ENCODE data around the gene HIGD2B. TPM values are rescaled to one million over a fixed set of nuclear protein-coding genes. Genes with fewer than 3 reads are reported as not detected.

The HIGD2B gene, protein sequence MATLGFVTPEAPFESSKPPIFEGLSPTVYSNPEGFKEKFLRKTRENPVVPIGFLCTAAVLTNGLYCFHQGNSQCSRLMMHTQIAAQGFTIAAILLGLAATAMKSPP
- total RNA-seq (2014; rRNA removed; shearing (Covaris generic)): 0.11 TPM in 1 of 2 replicates, not detected in the other

DNA sequence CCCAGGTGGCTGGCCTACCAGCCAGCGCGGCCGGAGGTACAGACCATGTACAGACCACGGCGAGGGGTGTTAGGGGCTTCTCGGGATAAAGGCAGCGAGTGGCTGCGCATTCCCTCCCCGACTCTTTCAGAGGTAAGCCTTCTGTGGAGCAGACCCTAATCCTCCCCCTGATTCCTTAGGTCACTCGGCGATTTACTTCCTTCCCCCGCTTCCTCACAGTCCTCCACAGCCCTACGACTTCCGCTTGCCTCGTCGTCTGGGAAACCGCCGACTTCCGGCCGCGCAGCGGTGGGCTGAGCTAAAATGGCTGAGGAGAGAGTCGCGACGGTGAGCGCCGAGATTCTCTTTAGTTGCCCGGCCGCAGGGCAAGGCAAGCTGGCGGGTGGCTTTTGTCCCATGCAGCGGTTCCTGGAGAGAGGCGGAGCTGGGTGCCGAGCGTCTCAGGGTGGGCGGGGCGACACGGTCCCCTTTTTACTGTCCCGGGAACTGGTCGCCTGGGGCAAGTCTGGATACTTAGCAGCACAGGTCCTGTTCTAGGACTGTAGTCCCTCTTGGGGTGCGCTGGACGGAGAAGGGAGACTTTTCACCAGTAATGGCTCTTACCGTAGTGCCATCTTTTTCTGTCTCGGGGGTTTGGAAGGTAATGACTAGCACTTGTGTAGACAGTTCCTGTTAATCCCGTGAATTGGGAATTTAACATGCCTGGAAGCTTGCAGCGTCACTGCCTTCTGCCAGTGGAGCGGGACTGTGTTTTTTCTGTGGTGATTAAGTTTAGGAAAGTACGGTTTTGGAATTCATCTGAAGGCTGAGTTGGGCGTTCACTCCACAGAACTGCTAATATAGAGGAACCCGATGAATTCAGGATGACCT is at the start of gene HIGD2B, which contains the start of gene BBS4:
HIGD2B (minus strand) TSS at position 258 of the 870 bp plus-strand sequence. CDS start 9,808 bp downstream, outside the sequence.
BBS4 (plus strand) TSS at position 283 of the 870 bp plus-strand sequence; CDS start at position 304, 21 bp downstream.

DNA sequence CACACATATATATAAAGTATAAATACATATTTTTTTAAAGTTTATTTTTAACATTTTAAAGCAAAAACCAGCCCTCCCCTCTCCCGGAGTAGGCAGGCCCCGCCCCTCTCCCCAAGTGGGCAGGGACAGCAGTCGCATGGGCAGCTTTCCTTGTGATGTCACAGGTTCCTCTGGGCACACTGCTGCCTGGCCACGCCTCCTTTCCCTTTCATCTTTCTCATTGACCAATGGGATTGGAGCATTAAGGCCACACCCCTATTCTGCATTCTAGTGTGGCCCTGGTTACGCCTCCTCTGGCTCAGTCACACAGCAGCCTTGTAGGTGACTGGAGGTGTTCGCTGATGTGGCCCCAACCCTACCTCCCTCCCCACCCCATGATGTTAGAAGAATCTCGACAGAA is 31.6 kb downstream of the HIGD2B start, which contains the start of gene GOLGA6B:
GOLGA6B (plus strand) TSS at position 301 of the 400 bp plus-strand sequence; CDS start at position 342, 41 bp downstream.

Small RNA genes within 50 kb of the gene (small RNA-seq; reads per million reads assigned to genes)
- gene RN7SL853P: not detected

Other genes with a start within 250 kb of the HIGD2B start
- 61.1 and 73.1 TPM in 2 replicates for gene ARIH1, start 211.9 kb downstream of the HIGD2B start, total RNA-seq (2014; rRNA removed; shearing (Covaris generic))
- 0.15 TPM in 1 of 2 replicates, not detected in the other for gene GOLGA6B, start 31.5 kb downstream of the HIGD2B start, total RNA-seq (2014; rRNA removed; shearing (Covaris generic))
- 24.6 and 24.8 TPM in 2 replicates for gene BBS4, start within 50 bp of the HIGD2B start, total RNA-seq (2014; rRNA removed; shearing (Covaris generic))
- 63.3 and 72.0 TPM in 2 replicates for gene ADPGK, start 97.6 kb upstream of the HIGD2B start, total RNA-seq (2014; rRNA removed; shearing (Covaris generic))

All from A375 (cell line).